Activated naive CD4-positive, alpha-beta T cell treated with anti-CD3 and anti-CD28 coated beads for 36 hours (primary cell): Measurements from ENCODE around the gene DRAXIN. TPM values are rescaled to one million over a fixed set of nuclear protein-coding genes. Genes with fewer than 3 reads are reported as not detected.

Source experiments
- CTCF ChIA-PET: fragments of 350-600 bp; sonication (Branson Sonifier 250); formaldehyde crosslinking; loops from one replicate; lab custom pipeline; 2021; ENCODE audit warnings: antibody characterized with exemption; lab: Charles Lee
- DNase-seq: peaks from one replicate; pipeline ENCODE4 v3.0.0-alpha.2; 2020
- H3K27ac Mint-ChIP-seq: one replicate; pipeline ENCODE4 v1.8.0; 2021; ENCODE audit warnings: mild to moderate bottlenecking, mixed read lengths
- H3K27me3 Mint-ChIP-seq: one replicate; pipeline ENCODE4 v1.8.0; 2021; ENCODE audit warnings: low read depth, mixed read lengths
- H3K36me3 Mint-ChIP-seq: one replicate; pipeline ENCODE4 v1.8.0; 2021; ENCODE audit warnings: low read depth, mixed read lengths
- H3K4me1 Mint-ChIP-seq: one replicate; pipeline ENCODE4 v1.8.0; 2021; ENCODE audit warnings: low read depth, mixed read lengths
- H3K4me3 Mint-ChIP-seq: one replicate; pipeline ENCODE4 v1.8.0; 2021; ENCODE audit warnings: mild to moderate bottlenecking, moderate library complexity, mixed read lengths
- H3K9me3 Mint-ChIP-seq: one replicate; pipeline ENCODE4 v1.8.0; 2021; ENCODE audit warnings: mixed read lengths
- intact Hi-C: fragments of 100-400 bp; cut with micrococcal nuclease; formaldehyde crosslinking; loops from one replicate; pipeline ENCODE4 v1.15.1; 2023
- total RNA-seq, 2 experiments: library from RNA; stranded (reverse); gene quantifications; one replicate each; pipeline ENCODE4 v1.2.3, GENCODE V29; 2021

Gene DRAXIN
- total RNA-seq, 2 experiments from 2014 or later, result 0.26 to 0.30 TPM

- peaks cover 6% of the 10 kb centered on the region for H3K27me3 Mint-ChIP-seq
- CTCF ChIA-PET, result no interaction called here
- no peaks in the 10 kb centered on the region for H3K9me3 Mint-ChIP-seq
- H3K27ac Mint-ChIP-seq, result no peak overlapping the region
- intact Hi-C loops, result no loop called here
- no peak for DNase-seq
- no peaks in the 10 kb centered on the region for H3K36me3 Mint-ChIP-seq
- H3K4me3 Mint-ChIP-seq, result no peak overlapping the region
- peaks cover 5% of the 10 kb centered on the region for H3K4me1 Mint-ChIP-seq
Measured at GRCh38 chr1:11766429-11766776, 74.9 kb downstream of the DRAXIN start.

DNA sequence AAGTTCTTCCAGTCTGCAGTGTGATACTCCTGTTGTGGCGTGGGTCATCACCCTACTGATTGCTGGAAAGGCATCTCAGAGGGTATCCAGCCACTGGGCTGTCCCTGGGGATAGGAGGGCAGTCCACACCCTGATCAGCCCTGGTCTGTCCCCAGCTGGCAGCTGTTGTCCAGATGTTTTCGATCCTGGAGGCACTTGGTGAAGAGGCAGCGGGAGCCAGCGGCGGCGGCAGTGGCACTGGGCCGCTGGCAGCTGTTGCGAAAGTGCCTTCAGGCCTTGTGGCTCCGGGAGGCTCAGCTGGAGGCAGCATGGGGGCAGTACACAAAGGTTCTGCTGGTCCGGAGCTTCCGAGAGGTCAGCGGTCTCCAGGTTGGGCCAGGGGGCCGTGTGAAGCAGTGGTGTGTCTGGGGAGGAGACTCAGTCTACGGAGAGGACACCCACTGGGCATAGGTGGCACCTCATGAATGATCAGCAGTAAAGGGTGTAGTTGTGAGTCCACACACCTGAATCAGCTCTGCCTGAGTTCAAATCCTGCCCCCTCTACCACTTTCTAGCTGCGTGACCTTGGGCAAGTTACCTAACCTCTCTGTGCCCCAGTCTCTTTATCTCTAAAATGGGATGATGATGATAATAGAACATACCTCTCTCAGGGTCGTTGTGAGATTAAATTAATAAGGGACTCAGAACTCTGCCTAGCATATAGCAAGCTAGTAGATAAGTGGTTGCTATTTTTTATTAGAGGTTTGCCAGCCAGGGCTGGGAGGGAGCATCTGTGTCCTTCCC lies 76.6 kb downstream of the DRAXIN start:
- no peaks in the 10 kb centered on the region for H3K27me3 Mint-ChIP-seq
- no peaks in the 10 kb centered on the region for H3K4me1 Mint-ChIP-seq
- CTCF ChIA-PET, result no interaction called here
- DNase-seq, result no peak
- intact Hi-C loops, result no loop called here
- no peak overlapping the region for H3K4me3 Mint-ChIP-seq
- H3K36me3 Mint-ChIP-seq, result no peaks in the 10 kb centered on the region
- H3K9me3 Mint-ChIP-seq, result no peaks in the 10 kb centered on the region
- H3K27ac Mint-ChIP-seq, result no peak overlapping the region

- no peak overlapping the region for H3K4me3 Mint-ChIP-seq
- H3K36me3 Mint-ChIP-seq, result no peaks in the 10 kb centered on the region
- DNase-seq, result no peak
- intact Hi-C loops, result no loop called here
- H3K9me3 Mint-ChIP-seq, result no peaks in the 10 kb centered on the region
- no peaks in the 10 kb centered on the region for H3K4me1 Mint-ChIP-seq
- no peaks in the 10 kb centered on the region for H3K27me3 Mint-ChIP-seq
- H3K27ac Mint-ChIP-seq, result no peak overlapping the region
- CTCF ChIA-PET, result no interaction called here
Measured at GRCh38 chr1:11768821-11769220, 77.3 kb downstream of the DRAXIN start.

- intact Hi-C loops, result no loop called here
- Mint-ChIP-seq H3K4me3 (no peak overlapping the region), H3K4me1 (no peaks in the 10 kb centered on the region), H3K27me3 (no peaks in the 10 kb centered on the region), H3K36me3 (no peaks in the 10 kb centered on the region), H3K9me3 (no peaks in the 10 kb centered on the region), H3K27ac (no peak overlapping the region)
- DNase-seq, result no peak
- CTCF ChIA-PET, result no interaction called here
Measured at GRCh38 chr1:11769274-11769673, 77.8 kb downstream of the DRAXIN start.

GRCh38 chr1:11770011-11770410 lies 78.5 kb downstream of the DRAXIN start:
- Mint-ChIP-seq H3K9me3 (no peaks in the 10 kb centered on the region), H3K4me3 (no peak overlapping the region), H3K4me1 (no peaks in the 10 kb centered on the region), H3K36me3 (no peaks in the 10 kb centered on the region), H3K27ac (no peak overlapping the region), H3K27me3 (no peaks in the 10 kb centered on the region)
- no peak for DNase-seq
- CTCF ChIA-PET, result no interaction called here
- intact Hi-C loops, result no loop called here

DNA sequence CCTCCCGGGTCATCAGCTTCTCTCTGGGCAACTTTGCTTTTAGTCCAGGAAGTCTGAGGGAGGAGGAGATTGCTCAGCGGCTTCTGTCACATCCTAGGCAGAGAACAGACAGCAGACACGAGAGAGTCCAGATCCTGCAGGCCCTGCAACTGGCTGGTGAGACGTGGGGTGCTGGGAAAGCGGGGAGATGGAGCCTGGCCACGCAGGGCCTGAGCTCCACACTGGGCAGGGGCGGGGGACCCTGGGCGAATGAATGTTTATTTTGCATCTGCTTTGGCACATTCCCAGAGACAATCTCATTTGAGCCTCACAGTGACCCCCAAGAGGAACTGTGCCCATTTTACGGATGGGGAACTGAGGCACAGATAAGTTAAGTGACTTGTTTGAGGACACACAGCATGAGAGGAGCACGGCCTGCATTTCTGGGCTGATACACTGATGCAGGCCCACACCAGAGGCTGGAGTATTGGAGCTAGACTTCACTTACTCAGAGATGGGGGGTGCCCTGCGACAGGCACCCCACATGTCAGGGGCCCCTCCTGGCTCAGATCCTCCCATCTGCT lies 80.1 kb downstream of the DRAXIN start:
- Mint-ChIP-seq H3K4me3 (no peak overlapping the region), H3K36me3 (no peaks in the 10 kb centered on the region), H3K27ac (no peak overlapping the region), H3K4me1 (no peaks in the 10 kb centered on the region), H3K9me3 (no peaks in the 10 kb centered on the region), H3K27me3 (no peaks in the 10 kb centered on the region)
- DNase-seq, result no peak
- CTCF ChIA-PET, result no interaction called here
- intact Hi-C loops, result no loop called here

DNA sequence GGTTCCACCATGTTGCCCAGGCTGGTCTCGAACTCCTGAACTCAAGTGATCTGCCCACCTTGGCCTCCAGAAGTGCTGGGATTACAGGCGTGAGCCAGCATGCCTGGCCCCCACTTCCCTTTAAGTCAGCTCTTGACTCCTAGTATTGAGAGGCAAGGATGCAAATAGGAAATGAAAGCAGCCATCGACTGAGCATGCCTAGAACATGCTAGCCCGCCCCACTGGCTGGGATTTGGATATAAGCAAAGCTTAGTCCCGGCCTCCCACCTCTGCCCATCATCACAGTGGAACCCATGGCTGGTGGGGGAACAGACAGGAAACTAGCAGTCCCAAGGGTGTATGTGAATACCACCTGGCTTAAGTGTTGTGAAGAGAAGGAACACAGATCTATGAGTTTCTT lies 80.9 kb downstream of the DRAXIN start:
- CTCF ChIA-PET, result no interaction called here
- no peak overlapping the region for H3K27ac Mint-ChIP-seq
- DNase-seq, result no peak
- intact Hi-C loops, result no loop called here
- no peaks in the 10 kb centered on the region for H3K27me3 Mint-ChIP-seq
- H3K4me3 Mint-ChIP-seq, result no peak overlapping the region
- H3K9me3 Mint-ChIP-seq, result no peaks in the 10 kb centered on the region
- H3K36me3 Mint-ChIP-seq, result no peaks in the 10 kb centered on the region
- H3K4me1 Mint-ChIP-seq, result no peaks in the 10 kb centered on the region

- no peak for DNase-seq
- Mint-ChIP-seq H3K27ac (no peak overlapping the region), H3K36me3 (no peaks in the 10 kb centered on the region), H3K4me1 (no peaks in the 10 kb centered on the region), H3K27me3 (no peaks in the 10 kb centered on the region), H3K9me3 (no peaks in the 10 kb centered on the region), H3K4me3 (no peak overlapping the region)
- CTCF ChIA-PET, result no interaction called here
- intact Hi-C loops, result no loop called here
Measured at GRCh38 chr1:11774753-11775152, 83.2 kb downstream of the DRAXIN start.

Other genes starting within 250 kb of the DRAXIN start
- gene DISP3, start 212.6 kb upstream of the DRAXIN start, total RNA-seq, result under 1 TPM; 0.07 to 0.17 TPM
- gene FBXO2, start 37.3 kb upstream of the DRAXIN start, total RNA-seq, result 1 to 10 TPM in 1 of 2 experiments, under 1 TPM in 1; 0.77 to 1.1 TPM
- 10 to 100 TPM; 21.6 to 23.6 TPM for gene FBXO44, start 36.8 kb upstream of the DRAXIN start, total RNA-seq
- 10 to 100 TPM; 20.0 to 20.6 TPM for gene FBXO6, start 27.5 kb upstream of the DRAXIN start, total RNA-seq
- 10 to 100 TPM; 86.7 to 88.3 TPM for gene MAD2L2, start 10.6 kb upstream of the DRAXIN start, total RNA-seq
- 10 to 100 TPM; 20.3 to 21.7 TPM for gene AGTRAP, start 44.4 kb downstream of the DRAXIN start, total RNA-seq
- gene C1orf167, start 70.5 kb downstream of the DRAXIN start, total RNA-seq, result not detected
- gene MTHFR, start 114.3 kb downstream of the DRAXIN start, total RNA-seq, result 1 to 10 TPM; 7.1 to 7.9 TPM
- 10 to 100 TPM; 11.3 to 11.6 TPM for gene CLCN6, start 114.5 kb downstream of the DRAXIN start, total RNA-seq
- not detected for gene NPPA, start 156.1 kb downstream of the DRAXIN start, total RNA-seq
- gene NPPB, start 167.2 kb downstream of the DRAXIN start, total RNA-seq, result not detected
- gene KIAA2013, start 234.7 kb downstream of the DRAXIN start, total RNA-seq, result 10 to 100 TPM; 16.0 to 17.7 TPM
- 1 to 10 TPM; 6.7 to 9.0 TPM for gene PLOD1, start 243.0 kb downstream of the DRAXIN start, total RNA-seq